HG03354 (cell line): ENCODE data around the gene TMEM179.
"Not testable (repeated sequence)": the region's sequence is repeated elsewhere in the genome, so short reads cannot be mapped to it uniquely, and the experiment has no call there.

Source experiments
- ATAC-seq: cut with Tn5 transposase; IDR thresholded peaks from one replicate; pipeline ENCODE4 v1.9.1; 2021; ENCODE audit warnings: mild to moderate bottlenecking; ENCODE audit not compliant: unreplicated experiment, poor library complexity, severe bottlenecking

The TMEM179 gene

DNA sequence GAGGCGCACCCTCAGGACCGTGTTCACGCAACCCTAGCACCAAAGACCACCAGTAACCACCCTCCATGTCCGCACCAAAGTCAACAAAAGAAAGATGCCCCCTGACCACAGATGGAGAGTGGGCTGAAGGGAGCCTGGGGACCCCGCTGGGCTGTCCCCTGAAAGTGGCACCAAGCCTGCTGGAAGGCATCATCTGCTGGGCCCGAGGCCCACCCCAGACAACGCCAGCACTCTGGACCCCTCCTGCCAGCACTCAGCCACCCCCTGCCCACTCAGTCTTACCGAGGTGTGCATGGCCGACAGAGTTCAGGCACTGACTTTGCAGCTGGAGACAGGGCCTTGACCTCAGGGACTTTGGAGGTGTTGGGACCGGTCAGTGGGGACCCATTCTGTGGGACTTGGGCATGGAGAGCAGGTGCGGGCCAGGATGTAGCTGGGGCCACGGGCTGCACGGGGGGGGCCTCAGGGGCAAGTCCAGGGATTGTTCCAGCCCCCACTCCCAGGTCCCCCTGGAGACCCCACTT is 34.4 kb upstream of the TMEM179 start:
- no peak for ATAC-seq

GRCh38 chr14:104638190-104638589 is 33.6 kb upstream of the TMEM179 start:
- ATAC-seq, result no peak

DNA sequence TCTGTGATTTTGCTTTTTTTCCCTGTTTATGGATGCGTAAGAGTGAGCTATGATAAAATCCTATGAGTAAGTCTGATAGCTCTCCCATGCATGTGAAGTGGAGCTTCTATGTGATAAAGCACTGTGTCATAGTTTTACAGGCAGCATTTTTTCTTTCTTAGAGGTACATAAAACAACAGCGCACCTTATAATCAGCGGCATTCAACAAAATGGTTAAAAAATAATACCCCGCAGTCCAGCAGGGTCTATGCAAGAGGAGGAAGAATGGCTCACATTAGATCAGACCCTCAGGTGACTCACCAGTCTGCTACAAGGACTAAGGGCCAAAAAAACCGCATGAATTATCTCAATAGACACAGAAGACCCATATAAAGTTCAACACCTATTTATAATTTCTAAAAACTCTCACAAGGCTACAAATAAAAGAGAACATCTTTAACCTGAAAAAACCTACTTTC is 33.0 kb upstream of the TMEM179 start:
- ATAC-seq, result no peak

GRCh38 chr14:104636846-104637545 is 32.4 kb upstream of the TMEM179 start:
- not testable (repeated sequence) for ATAC-seq

DNA sequence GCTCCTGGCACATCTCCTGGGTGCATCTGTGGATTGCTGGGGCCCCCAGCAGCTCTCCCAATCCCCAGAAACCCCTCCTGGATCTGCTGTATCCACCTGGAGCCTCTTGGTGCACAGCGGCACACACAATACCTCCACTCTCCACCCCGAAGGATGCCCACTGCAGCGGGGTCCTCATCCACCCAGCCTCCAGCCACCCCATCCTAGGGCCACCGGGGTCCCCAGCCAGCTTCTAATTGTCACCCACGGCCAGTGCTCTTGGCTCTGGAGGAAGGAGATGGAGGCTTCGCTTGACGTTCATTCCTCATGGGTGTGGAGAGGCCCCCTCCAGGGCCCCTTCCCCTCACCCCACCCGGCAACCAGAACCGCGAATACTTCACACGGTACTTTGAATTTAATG is 31.6 kb upstream of the TMEM179 start:
- ATAC-seq, result no peak

DNA sequence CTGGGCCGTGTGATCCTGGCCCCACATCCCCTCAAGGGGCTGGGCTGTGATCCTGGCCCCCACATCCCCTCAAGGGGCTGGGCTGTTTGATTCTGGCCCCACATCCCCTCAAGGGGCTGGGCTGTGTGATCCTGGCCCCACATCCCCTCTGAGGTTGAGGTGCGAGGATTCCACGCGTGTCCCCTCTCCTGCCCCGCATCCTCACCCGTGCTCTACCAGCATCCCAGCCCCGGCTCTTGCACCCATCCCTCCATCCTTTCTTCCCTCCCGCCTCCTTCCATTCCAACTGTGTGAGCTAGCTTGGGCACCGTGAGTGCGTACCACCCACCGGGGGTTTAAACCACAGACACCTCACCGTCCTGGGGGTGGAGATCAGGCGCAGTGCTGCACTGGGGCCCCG is 31.1 kb upstream of the TMEM179 start:
- ATAC-seq, result no peak

DNA sequence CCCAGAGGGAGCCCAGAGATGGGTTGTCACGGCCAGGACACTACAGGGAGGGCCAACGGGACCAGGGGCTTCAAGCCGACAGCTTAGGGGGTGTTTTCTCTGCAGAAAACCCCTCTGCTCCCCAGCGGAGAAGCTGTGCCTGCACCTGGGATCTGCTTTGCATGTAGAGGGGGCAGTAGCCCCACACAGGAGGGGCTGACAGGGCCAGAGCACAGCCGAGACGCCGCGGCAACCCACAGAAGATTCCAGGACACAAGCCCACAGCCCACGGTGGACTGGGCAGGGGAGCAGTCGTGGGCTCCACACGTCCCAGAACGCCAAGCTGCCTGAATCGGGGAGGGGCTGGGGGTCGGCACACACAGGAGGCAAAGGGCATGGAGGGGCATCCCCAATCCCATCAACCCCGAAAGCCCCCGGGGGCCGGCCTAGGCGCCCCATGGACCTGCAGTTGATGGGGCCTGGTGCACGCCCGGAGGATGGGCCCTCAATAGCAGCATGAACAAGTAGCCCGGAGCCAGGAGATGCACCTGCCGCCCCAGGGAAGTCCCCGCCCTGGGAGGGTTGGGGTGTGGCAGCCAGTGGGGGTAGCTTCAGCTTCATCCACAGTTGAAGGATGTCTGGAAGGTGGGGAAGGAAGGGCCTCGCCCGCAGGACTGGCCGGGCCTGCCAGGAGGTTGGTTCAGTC is 30.5 kb upstream of the TMEM179 start:
- ATAC-seq, result no peak

DNA sequence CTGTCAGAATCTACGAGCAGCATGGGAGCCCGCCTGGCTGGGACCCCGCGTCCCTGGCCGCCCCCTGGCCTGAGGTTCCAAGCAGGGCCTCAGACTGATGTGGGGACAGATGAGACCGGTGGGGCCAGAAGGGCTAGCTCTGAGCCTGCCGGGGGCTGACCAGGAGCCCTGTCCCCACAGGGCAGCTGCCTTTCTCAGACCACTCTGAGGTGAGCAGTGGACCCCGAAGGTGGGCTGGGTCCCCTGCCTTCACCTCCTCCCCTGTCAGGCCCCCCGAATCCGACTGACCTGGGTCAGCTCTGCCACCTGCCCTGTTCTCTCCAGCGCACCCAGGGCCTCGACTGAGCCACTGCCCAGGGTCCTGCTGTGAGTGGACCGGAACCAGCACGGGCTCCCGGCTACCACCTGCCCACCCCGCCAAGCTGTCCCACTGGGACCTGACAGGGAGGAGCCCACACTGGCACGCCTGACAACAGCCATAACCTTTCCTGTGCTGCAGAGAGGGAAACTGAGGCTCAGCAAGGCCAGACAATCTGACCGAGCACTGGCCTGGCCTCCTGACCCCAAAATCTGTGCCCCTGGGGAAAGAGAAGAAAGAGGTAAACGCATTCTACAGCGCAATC is 29.7 kb upstream of the TMEM179 start:
- ATAC-seq, result no peak

GRCh38 chr14:104633276-104634137 is 28.9 kb upstream of the TMEM179 start:
- ATAC-seq, result no peak

DNA sequence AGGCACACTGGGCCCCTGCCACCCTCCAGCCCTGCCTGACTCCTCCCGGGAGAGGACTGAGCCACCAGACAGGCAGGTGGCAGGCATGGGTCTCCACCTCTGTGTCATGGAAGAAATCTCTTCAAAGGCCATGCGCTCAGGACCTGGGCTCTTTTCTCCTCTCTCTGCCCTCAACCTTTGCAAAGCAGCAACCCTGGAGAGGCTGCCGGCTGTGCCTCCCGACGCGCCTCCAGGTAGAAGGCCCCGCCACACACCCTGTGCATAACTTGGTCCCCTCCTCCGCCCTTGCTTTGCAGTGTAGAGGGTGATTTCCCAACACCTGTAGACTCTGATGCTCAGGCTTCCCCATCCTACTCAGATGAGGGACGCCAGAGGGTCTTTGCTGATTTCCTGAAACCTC is 28.2 kb upstream of the TMEM179 start:
- no peak for ATAC-seq

- no peak for ATAC-seq
Observed at GRCh38 chr14:104624939-104625338, 20.4 kb upstream of the TMEM179 start.

GRCh38 chr14:104614126-104614812 is 9.7 kb upstream of the TMEM179 start:
- no peak for ATAC-seq

- no peak for ATAC-seq
Observed at GRCh38 chr14:104611881-104612280, 7.3 kb upstream of the TMEM179 start.

DNA sequence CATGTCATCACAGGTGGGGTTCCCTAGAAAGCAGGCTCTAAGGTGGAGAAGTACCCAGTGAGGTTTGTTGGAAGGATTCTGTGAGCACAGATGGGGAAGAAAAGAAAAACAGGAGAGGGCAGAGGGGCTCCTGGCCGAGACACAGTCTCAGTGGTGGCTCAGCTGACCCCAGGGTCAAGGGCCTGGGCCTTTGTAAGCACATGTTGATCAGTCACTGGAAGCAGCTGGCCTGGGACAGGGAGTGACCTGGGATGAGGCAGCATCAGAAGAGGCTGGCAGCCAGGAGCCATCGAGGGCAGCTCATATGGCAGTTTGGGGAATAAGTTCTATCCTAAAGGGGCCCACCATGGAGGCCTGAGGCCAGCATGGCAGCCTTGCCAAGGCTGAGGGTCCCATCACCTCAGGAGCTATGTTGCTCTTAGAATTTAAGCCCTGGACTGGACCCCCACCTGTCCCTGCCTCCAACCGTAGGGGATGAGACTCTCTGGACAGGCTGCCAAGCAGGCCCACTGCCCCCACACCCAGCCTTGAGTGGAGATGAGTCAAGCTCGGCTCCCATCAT is 6.3 kb upstream of the TMEM179 start:
- ATAC-seq, result no peak

- no peak for ATAC-seq
Observed at GRCh38 chr14:104609666-104610065, 5.1 kb upstream of the TMEM179 start.

GRCh38 chr14:104603711-104604401 is 716 bp downstream of the TMEM179 start:
- ATAC-seq, result no peak

- ATAC-seq, result no peak
Observed at GRCh38 chr14:104602933-104603325, 1.6 kb downstream of the TMEM179 start.

GRCh38 chr14:104602315-104602932 is 2.1 kb downstream of the TMEM179 start:
- no peak for ATAC-seq
